ENCODE data around the gene C20orf96.
"Not testable (repeated sequence)": the region's sequence is repeated elsewhere in the genome, so short reads cannot be mapped to it uniquely, and the experiment has no call there.

The C20orf96 gene

GRCh38 chr20:278607-279571, 11.7 kb downstream of the C20orf96 start:
- DNase-seq, result no peak

GRCh38 chr20:278181-278580, 12.4 kb downstream of the C20orf96 start:
- no peak for DNase-seq

- no peak for DNase-seq
These were observed 13.1 kb downstream of the C20orf96 start for GRCh38 chr20:277496-277781.

- no peak for DNase-seq
These were observed 13.7 kb downstream of the C20orf96 start for GRCh38 chr20:276620-277495.

- no peak for DNase-seq
These were observed 14.8 kb downstream of the C20orf96 start for GRCh38 chr20:275791-276190.

- no peak for DNase-seq
These were observed 16.7 kb downstream of the C20orf96 start for GRCh38 chr20:273884-274283.

- DNase-seq, result no peak
These were observed 17.8 kb downstream of the C20orf96 start for GRCh38 chr20:272718-273117.

GRCh38 chr20:271528-271927, 19.0 kb downstream of the C20orf96 start:
- DNase-seq, result no peak

- DNase-seq, result no peak
These were observed 19.5 kb downstream of the C20orf96 start for GRCh38 chr20:271069-271468.

- no peak for DNase-seq
These were observed 20.0 kb downstream of the C20orf96 start for GRCh38 chr20:270517-270916.

- peak; percentile 86 to 88 for DNase-seq
These were observed 23.7 kb downstream of the C20orf96 start for GRCh38 chr20:266596-267562.

- DNase-seq, result no peak
These were observed 26.8 kb downstream of the C20orf96 start for GRCh38 chr20:263701-264100.

GRCh38 chr20:259981-260380, 30.6 kb downstream of the C20orf96 start:
- no peak for DNase-seq

GRCh38 chr20:258963-259362, 31.6 kb downstream of the C20orf96 start:
- DNase-seq, result no peak

GRCh38 chr20:258269-258858, 32.2 kb downstream of the C20orf96 start:
- DNase-seq, result no peak

- DNase-seq, result no peak
These were observed 33.1 kb downstream of the C20orf96 start, which contains the start of gene DEFB132 for GRCh38 chr20:257419-257818. Gene DEFB132 (plus strand): TSS chr20:257724. CDS start chr20:257779, 55 bp downstream.

GRCh38 chr20:253447-253846, 37.1 kb downstream of the C20orf96 start:
- not testable (repeated sequence) for DNase-seq

GRCh38 chr20:252801-253200, 37.7 kb downstream of the C20orf96 start:
- DNase-seq, result no peak

- DNase-seq, result no peak
These were observed 39.2 kb downstream of the C20orf96 start for GRCh38 chr20:251354-251753.

GRCh38 chr20:242905-243304, 47.6 kb downstream of the C20orf96 start:
- no peak for DNase-seq

- DNase-seq, result no peak
These were observed 52.6 kb downstream of the C20orf96 start for GRCh38 chr20:237929-238328.

- peak; percentile 23 to 26 for DNase-seq
These were observed 53.1 kb downstream of the C20orf96 start for GRCh38 chr20:237489-237888.
